SK-N-SH treated with all-trans-retinoic acid at 6 μM for 48 hours (cell line): ENCODE data around the gene FRMPD2.

ENCODE experiments used
- CSRNP3 ChIP-seq: fragments of 250-450 bp; sonication (Bioruptor Pico); IDR thresholded peaks from 2 replicates; pipeline ENCODE4 v1.5.1; 2021; ENCODE audit warnings: mild to moderate bottlenecking, moderate library complexity
- OSR1 ChIP-seq: fragments of 250-450 bp; sonication (Bioruptor Pico); IDR thresholded peaks from 2 replicates; pipeline ENCODE4 v1.8.0; 2022; ENCODE audit warnings: moderate library complexity, mild to moderate bottlenecking, inconsistent platforms
- ZNF70 ChIP-seq: fragments of 450-650 bp; formaldehyde crosslinking; IDR thresholded peaks from 2 replicates; pipeline ENCODE4 v1.5.0; 2020; ENCODE audit warnings: mild to moderate bottlenecking, moderate library complexity
- ZNF8 ChIP-seq: fragments of 450-650 bp; formaldehyde crosslinking; IDR thresholded peaks from 2 replicates; pipeline ENCODE4 v1.5.0; 2020; ENCODE audit warnings: mild to moderate bottlenecking, moderate library complexity
- TF ChIP-seq, protein P1 (sequence below): fragments of 250-450 bp; sonication (Bioruptor Pico); IDR thresholded peaks from 2 replicates; pipeline ENCODE4 v1.8.0; 2021; ENCODE audit warnings: low read depth, mild to moderate bottlenecking, moderate library complexity, borderline replicate concordance
- TF ChIP-seq, protein P2 (sequence below): fragments of 250-450 bp; sonication (Bioruptor Pico); IDR thresholded peaks from 2 replicates; pipeline ENCODE4 v1.8.0; 2020; ENCODE audit warnings: mild to moderate bottlenecking, moderate library complexity, borderline replicate concordance

DNA sequence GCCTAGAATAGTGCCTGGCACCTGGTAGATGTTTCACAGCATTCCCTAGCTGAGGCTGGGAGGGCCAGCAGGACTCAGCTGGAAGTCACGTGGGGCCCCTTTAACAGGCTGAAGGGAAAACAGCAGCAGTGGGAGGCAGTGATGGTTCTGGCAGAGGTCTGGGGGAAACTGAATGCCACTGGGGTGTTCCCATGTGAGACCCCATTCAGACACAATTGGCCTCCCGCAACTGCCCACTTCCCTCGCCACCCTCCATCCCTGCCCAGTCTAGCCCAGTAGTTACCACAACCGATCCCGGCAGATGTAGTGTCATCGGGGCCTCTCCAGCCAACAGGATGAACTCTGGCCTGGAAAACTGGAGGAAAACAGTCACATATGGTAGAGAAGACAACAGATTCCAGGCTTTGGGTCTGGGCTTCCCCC lies 38.3 kb downstream of the FRMPD2 start:
- TF ChIP-seq ZNF8 (CRISPR knock-in tag) (no peak), ZNF70 (no peak), OSR1 (CRISPR knock-in tag) (no peak), CSRNP3 (CRISPR knock-in tag) (no peak)
- TF ChIP-seq, protein P1, sequence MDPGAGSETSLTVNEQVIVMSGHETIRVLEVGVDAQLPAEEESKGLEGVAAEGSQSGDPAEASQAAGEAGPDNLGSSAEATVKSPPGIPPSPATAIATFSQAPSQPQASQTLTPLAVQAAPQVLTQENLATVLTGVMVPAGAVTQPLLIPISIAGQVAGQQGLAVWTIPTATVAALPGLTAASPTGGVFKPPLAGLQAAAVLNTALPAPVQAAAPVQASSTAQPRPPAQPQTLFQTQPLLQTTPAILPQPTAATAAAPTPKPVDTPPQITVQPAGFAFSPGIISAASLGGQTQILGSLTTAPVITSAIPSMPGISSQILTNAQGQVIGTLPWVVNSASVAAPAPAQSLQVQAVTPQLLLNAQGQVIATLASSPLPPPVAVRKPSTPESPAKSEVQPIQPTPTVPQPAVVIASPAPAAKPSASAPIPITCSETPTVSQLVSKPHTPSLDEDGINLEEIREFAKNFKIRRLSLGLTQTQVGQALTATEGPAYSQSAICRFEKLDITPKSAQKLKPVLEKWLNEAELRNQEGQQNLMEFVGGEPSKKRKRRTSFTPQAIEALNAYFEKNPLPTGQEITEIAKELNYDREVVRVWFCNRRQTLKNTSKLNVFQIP (CRISPR knock-in tag): no peak
- TF ChIP-seq, protein P2, sequence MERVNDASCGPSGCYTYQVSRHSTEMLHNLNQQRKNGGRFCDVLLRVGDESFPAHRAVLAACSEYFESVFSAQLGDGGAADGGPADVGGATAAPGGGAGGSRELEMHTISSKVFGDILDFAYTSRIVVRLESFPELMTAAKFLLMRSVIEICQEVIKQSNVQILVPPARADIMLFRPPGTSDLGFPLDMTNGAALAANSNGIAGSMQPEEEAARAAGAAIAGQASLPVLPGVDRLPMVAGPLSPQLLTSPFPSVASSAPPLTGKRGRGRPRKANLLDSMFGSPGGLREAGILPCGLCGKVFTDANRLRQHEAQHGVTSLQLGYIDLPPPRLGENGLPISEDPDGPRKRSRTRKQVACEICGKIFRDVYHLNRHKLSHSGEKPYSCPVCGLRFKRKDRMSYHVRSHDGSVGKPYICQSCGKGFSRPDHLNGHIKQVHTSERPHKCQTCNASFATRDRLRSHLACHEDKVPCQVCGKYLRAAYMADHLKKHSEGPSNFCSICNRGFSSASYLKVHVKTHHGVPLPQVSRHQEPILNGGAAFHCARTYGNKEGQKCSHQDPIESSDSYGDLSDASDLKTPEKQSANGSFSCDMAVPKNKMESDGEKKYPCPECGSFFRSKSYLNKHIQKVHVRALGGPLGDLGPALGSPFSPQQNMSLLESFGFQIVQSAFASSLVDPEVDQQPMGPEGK (CRISPR knock-in tag): no peak
